Transverse colon (tissue), 4 donors: ENCODE data around the gene PLA2G2D. TPM values are rescaled to one million over a fixed set of nuclear protein-coding genes. Genes with fewer than 3 reads are reported as not detected.

Experiments used
- DNase-seq: peaks from one replicate; pipeline ENCODE4 v3.0.0-alpha.2; 2019
- H3K27ac ChIP-seq, 4 donors: fragments of 200-600 bp; sonication (generic); 2 replicates each; pipeline ENCODE4 v1.5.1; 2016 to 2018; ENCODE audit warnings: inconsistent platforms in 4 of 4
- H3K27me3 ChIP-seq: fragments of 200-600 bp; sonication (generic); 2 replicates; pipeline ENCODE4 v1.5.1; 2017; ENCODE audit warnings: inconsistent platforms
- H3K36me3 ChIP-seq, 4 donors: fragments of 200-600 bp; sonication (generic); 2 replicates each; pipeline ENCODE4 v1.5.1; 2017 to 2019; ENCODE audit warnings: inconsistent platforms in 4 of 4
- H3K4me1 ChIP-seq, 4 donors: fragments of 200-600 bp; sonication (generic); 2 replicates each; pipeline ENCODE4 v1.5.1; 2017 to 2020; ENCODE audit warnings: inconsistent platforms in 4 of 4
- H3K4me3 ChIP-seq, 4 donors: fragments of 200-600 bp; sonication (generic); 1 replicate in 1 of 4; 2 replicates in 3 of 4; pipeline versions ENCODE4 v1.5.1 to v1.6.1; 2017 to 2019; ENCODE audit warnings: inconsistent platforms in 4 of 4
- H3K9me3 ChIP-seq, 2 donors: fragments of 200-600 bp; sonication (generic); 2 replicates each; pipeline ENCODE4 v1.5.1; 2017 to 2019; ENCODE audit warnings: inconsistent platforms in 2 of 2
- CTCF ChIP-seq, 5 experiments: fragments of 200-600 bp in 3 of 5; fragments of 450-650 bp in 2 of 5; sonication (generic) in 3 of 5; IDR thresholded peaks; 1 replicate in 2 of 5; 2 replicates in 3 of 5; pipeline ENCODE4 v1.5.1; 2016 to 2017; ENCODE audit warnings: antibody characterized with exemption in 5 of 5, inconsistent platforms in 3 of 5, mild to moderate bottlenecking in 2 of 5, moderate library complexity in 1 of 5
- EP300 ChIP-seq: sonication (generic); formaldehyde crosslinking; IDR thresholded peaks from one replicate; pipeline ENCODE4 v1.6.1; 2017; ENCODE audit warnings: antibody characterized with exemption, low read depth
- POLR2A ChIP-seq: fragments of 450-650 bp; IDR thresholded peaks from one replicate; pipeline ENCODE4 v1.6.1; 2016; ENCODE audit warnings: antibody characterized with exemption, mild to moderate bottlenecking, moderate library complexity
- POLR2AphosphoS5 ChIP-seq, 3 donors: sonication (generic); formaldehyde crosslinking; IDR thresholded peaks; one replicate each; pipeline ENCODE4 v1.6.1; 2016; ENCODE audit warnings: antibody characterized with exemption in 3 of 3
- WGBS, 2 donors: methylation state at CpG; one replicate each; pipeline ENCODE4 v1.1.5; 2018; ENCODE audit warnings: low coverage in 1 of 2; 5-methylcytosine and 5-hydroxymethylcytosine counted together
- in situ Hi-C, 4 donors: fragments of 200-750 bp; cut with MboI; loops; one replicate each; pipeline versions ENCODE4 v1.15.0 to v1.15.1; 2017; ENCODE audit warnings: low sequenced_read_pairs in 3 of 4, low pct_ligation_motif_present in 1 of 4, low pct_unique_long_range_greater_than_20kb in 1 of 4
- intact Hi-C: fragments of 100-400 bp; cut with DNase I; formaldehyde crosslinking; loops from one replicate; pipeline ENCODE4 v1.15.1; 2023; ENCODE audit warnings: low total_unique reads
- total RNA-seq, 4 donors: library from RNA; depleted of rRNA; stranded (reverse); fragments of >200 nt; gene quantifications; one replicate each; pipeline ENCODE4 v1.1.0, GENCODE V29; 2016

Gene PLA2G2D
- total RNA-seq, 4 donors from 2014 or later, result 0.16 TPM; not detected in 3

GRCh38 chr1:20147846-20148570 is 28.7 kb upstream of the PLA2G2D start:
- no peaks in the 10 kb centered on the region for H3K9me3 ChIP-seq
- H3K4me1 ChIP-seq, result peaks cover 0 to 13% (median 9%) of the 10 kb centered on the region in 4 donors
- intact Hi-C loops, result no loop called here
- WGBS, 2 donors, result 74 to 100% methylated on average over 1 to 11 of the region's 13 CpGs
- H3K36me3 ChIP-seq, result no peaks in the 10 kb centered on the region
- no peak for DNase-seq
- H3K27ac ChIP-seq, result no peak overlapping the region
- no peaks in the 10 kb centered on the region for H3K27me3 ChIP-seq
- in situ Hi-C loops, result no loop called here
- no peak overlapping the region for H3K4me3 ChIP-seq
- TF ChIP-seq CTCF (IDR thresholded peaks at IDR 0.05) (no peak), EP300 (no peak), POLR2A (no peak), POLR2AphosphoS5 (IDR thresholded peaks at IDR 0.05) (no peak)

GRCh38 chr1:20143734-20144565 is 24.6 kb upstream of the PLA2G2D start:
- intact Hi-C loops (no loop called here), in situ Hi-C loops (no loop called here)
- Histone ChIP-seq H3K27me3 (no peaks in the 10 kb centered on the region), H3K4me3 (no peak overlapping the region), H3K4me1 (no peaks in the 10 kb centered on the region), H3K9me3 (no peaks in the 10 kb centered on the region), H3K36me3 (no peaks in the 10 kb centered on the region), H3K27ac (no peak overlapping the region)
- WGBS, 2 donors, result 57 to 66% methylated on average over 6 to 13 of the region's 13 CpGs
- TF ChIP-seq POLR2A (no peak), CTCF (IDR thresholded peaks at IDR 0.05) (no peak), POLR2AphosphoS5 (IDR thresholded peaks at IDR 0.05) (no peak), EP300 (no peak)
- DNase-seq, result no peak

- intact Hi-C loops (no loop called here), in situ Hi-C loops (no loop called here)
- DNase-seq, result no peak
These were observed 24.0 kb upstream of the PLA2G2D start for GRCh38 chr1:20143318-20143717.

More at GRCh38 chr1:20143318-20143717, 24.0 kb upstream of the PLA2G2D start:
- TF ChIP-seq EP300 (no peak), CTCF (IDR thresholded peaks at IDR 0.05) (no peak), POLR2A (no peak), POLR2AphosphoS5 (IDR thresholded peaks at IDR 0.05) (no peak)
- H3K4me3 ChIP-seq, result no peak overlapping the region
- H3K36me3 ChIP-seq, result no peaks in the 10 kb centered on the region
- no peaks in the 10 kb centered on the region for H3K27me3 ChIP-seq
- no peak overlapping the region for H3K27ac ChIP-seq
- 88 to 98% methylated on average over 3 to 7 of the region's 8 CpGs for WGBS, 2 donors
- no peaks in the 10 kb centered on the region for H3K4me1 ChIP-seq
- no peaks in the 10 kb centered on the region for H3K9me3 ChIP-seq
